CD4-positive, CD25-positive, alpha-beta regulatory T cell (primary cell): ENCODE data around the gene CLCN4. TPM values are rescaled to one million over a fixed set of nuclear protein-coding genes. Genes with fewer than 3 reads are reported as not detected.

Source experiments
- ATAC-seq, 2 donors: fragments of 150-1000 bp; cut with Tn5 transposase; one replicate each; pipeline ENCODE4 v1.10.0; 2021; ENCODE audit warnings: low read depth in 2 of 2, moderate number of reproducible peaks in 2 of 2, moderate library complexity in 1 of 2
- DNase-seq, 3 donors: peaks; one replicate each; pipeline versions ENCODE4 v3.0.0 to v3.0.0-alpha.2; 2012 to 2022; ENCODE audit warnings: mixed read lengths in 1 of 3
- H3K27ac ChIP-seq: one replicate; pipeline ENCODE4 v1.7.0; 2013; ENCODE audit warnings: mild to moderate bottlenecking, low read length; ENCODE audit not compliant: insufficient read depth, poor library complexity, severe bottlenecking
- H3K27me3 ChIP-seq: one replicate; pipeline ENCODE4 v1.7.0; 2013; ENCODE audit warnings: low read length; ENCODE audit not compliant: control insufficient read depth, insufficient read depth
- H3K36me3 ChIP-seq: one replicate; pipeline ENCODE4 v1.7.0; 2013; ENCODE audit warnings: mild to moderate bottlenecking, low read length, moderate library complexity; ENCODE audit not compliant: control insufficient read depth, insufficient read depth
- H3K4me1 ChIP-seq: 2 replicates; pipeline ENCODE4 v1.7.0; 2013; ENCODE audit warnings: mild to moderate bottlenecking, low read length; ENCODE audit not compliant: insufficient read depth, control insufficient read depth, poor library complexity, severe bottlenecking
- H3K4me3 ChIP-seq: one replicate; pipeline ENCODE4 v1.7.0; 2013; ENCODE audit warnings: low read depth, mild to moderate bottlenecking, low read length, moderate library complexity
- H3K9me3 ChIP-seq, 2 experiments: 1 replicate in 1 of 2; 2 replicates in 1 of 2; pipeline ENCODE4 v1.7.0; 2013; ENCODE audit warnings: low read length in 2 of 2, mild to moderate bottlenecking in 1 of 2, moderate library complexity in 1 of 2; ENCODE audit not compliant: control insufficient read depth in 2 of 2
- H3K27ac Mint-ChIP-seq, 3 donors: one replicate each; pipeline ENCODE4 v1.8.0; 2020 to 2022; ENCODE audit warnings: mild to moderate bottlenecking in 3 of 3, mixed read lengths in 3 of 3, moderate library complexity in 2 of 3
- H3K27me3 Mint-ChIP-seq: one replicate; pipeline ENCODE4 v1.8.0; 2022; ENCODE audit warnings: mild to moderate bottlenecking, mixed read lengths
- H3K36me3 Mint-ChIP-seq: one replicate; pipeline ENCODE4 v1.8.0; 2020; ENCODE audit warnings: mixed read lengths
- H3K4me1 Mint-ChIP-seq, 4 donors: one replicate each; pipeline ENCODE4 v1.8.0; 2020 to 2022; ENCODE audit warnings: mixed read lengths in 4 of 4, mild to moderate bottlenecking in 1 of 4
- H3K4me3 Mint-ChIP-seq, 4 donors: one replicate each; pipeline ENCODE4 v1.8.0; 2020 to 2022; ENCODE audit warnings: mild to moderate bottlenecking in 4 of 4, mixed read lengths in 4 of 4, moderate library complexity in 3 of 4
- H3K9me3 Mint-ChIP-seq, 7 donors: one replicate each; pipeline ENCODE4 v1.8.0; 2020 to 2022; ENCODE audit warnings: mixed read lengths in 7 of 7, mild to moderate bottlenecking in 3 of 7, moderate library complexity in 2 of 7
- polyA plus RNA-seq, 4 donors: library from polyadenylated mRNA; unstranded; fragments of 300-500 nt; fragmentation: Illumina TruSeq; gene quantifications; one replicate each; pipeline ENCODE4 v1.2.3, GENCODE V29; 2021
- total RNA-seq: library from RNA; stranded (reverse); gene quantifications from one replicate; pipeline ENCODE4 v1.2.3, GENCODE V29; 2022

Gene CLCN4
- total and polyA plus RNA-seq, 5 donors from 2014 or later, result 0.37 TPM; not detected in 4

DNA sequence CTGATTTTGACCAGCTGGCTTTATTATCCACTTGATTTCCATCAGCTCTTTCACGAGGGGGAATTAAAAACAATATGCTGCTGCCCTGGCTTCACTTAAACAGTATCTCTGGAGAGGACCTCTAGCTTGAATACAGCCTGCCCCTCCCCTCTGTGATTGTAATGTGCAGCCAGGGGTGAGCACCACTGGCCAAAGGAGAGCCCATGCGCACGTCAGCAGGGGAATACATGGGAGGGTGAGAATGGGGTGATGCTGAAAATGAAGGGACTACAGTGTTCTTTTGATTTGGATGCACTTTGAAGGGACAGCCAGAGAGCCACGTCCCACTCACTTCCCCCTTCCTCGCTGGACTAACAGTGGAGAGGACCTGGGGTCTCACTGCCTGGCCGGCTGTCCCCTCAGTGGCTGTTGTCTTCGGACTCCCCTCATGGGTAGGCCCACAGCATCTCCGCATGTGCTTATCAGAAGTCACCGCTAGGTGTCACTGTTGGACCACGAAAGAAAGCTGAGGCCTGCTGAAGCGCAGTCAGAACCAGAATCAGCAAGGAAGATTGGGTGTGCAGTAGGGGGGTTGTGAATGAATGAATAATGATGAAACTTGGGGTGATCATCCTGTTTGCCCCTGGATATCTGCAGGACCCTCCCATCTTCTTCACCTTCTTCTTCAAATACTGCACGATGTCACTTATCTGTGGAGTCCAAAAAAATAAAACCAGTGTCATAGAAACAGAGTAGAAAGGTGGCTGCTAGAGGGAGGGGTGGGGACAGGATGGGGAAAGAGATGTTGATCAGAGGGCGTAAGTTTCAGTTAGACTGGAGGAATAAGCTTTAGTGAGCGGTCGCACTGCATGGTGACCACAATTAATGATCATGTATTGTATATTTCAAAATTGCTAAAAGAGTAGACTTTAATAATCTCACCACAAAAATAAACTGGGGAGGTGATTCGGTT is 32.8 kb downstream of the CLCN4 start:
- DNase-seq, result peak; percentile 48 to 71 (median 68)
- peaks cover 4% of the 10 kb centered on the region for H3K27me3 Mint-ChIP-seq
- peak overlapping the region in 2 of 3 donors; percentile 11 to 26 for H3K27ac Mint-ChIP-seq
- no peaks in the 10 kb centered on the region for H3K27me3 ChIP-seq
- no peaks in the 10 kb centered on the region for H3K9me3 Mint-ChIP-seq
- H3K4me1 Mint-ChIP-seq, result peaks cover 0 to 4% (median 0%) of the 10 kb centered on the region in 4 donors
- no peaks in the 10 kb centered on the region for H3K36me3 Mint-ChIP-seq
- no peak overlapping the region for H3K4me3 ChIP-seq
- no peak overlapping the region for H3K27ac ChIP-seq
- H3K4me1 ChIP-seq, result no peaks in the 10 kb centered on the region
- no peaks in the 10 kb centered on the region for H3K36me3 ChIP-seq
- no peak overlapping the region for H3K4me3 Mint-ChIP-seq
- ATAC-seq, result peak; percentile 55 to 58
- no peaks in the 10 kb centered on the region for H3K9me3 ChIP-seq

GRCh38 chrX:10190367-10190766 is 33.6 kb downstream of the CLCN4 start:
- no peaks in the 10 kb centered on the region for H3K27me3 ChIP-seq
- H3K36me3 Mint-ChIP-seq, result no peaks in the 10 kb centered on the region
- H3K27ac Mint-ChIP-seq, result no peak overlapping the region
- no peaks in the 10 kb centered on the region for H3K36me3 ChIP-seq
- H3K9me3 ChIP-seq, result no peaks in the 10 kb centered on the region
- H3K4me3 ChIP-seq, result no peak overlapping the region
- no peak overlapping the region for H3K27ac ChIP-seq
- no peak overlapping the region for H3K4me3 Mint-ChIP-seq
- peaks cover 0 to 4% (median 0%) of the 10 kb centered on the region in 4 donors for H3K4me1 Mint-ChIP-seq
- H3K9me3 Mint-ChIP-seq, result no peaks in the 10 kb centered on the region
- no peak for ATAC-seq
- no peaks in the 10 kb centered on the region for H3K4me1 ChIP-seq
- peak in 1 of 3 donors; percentile 48 for DNase-seq
- peaks cover 4% of the 10 kb centered on the region for H3K27me3 Mint-ChIP-seq

GRCh38 chrX:10193587-10193986 is 36.8 kb downstream of the CLCN4 start:
- ATAC-seq (no peak), DNase-seq (no peak)
- no peaks in the 10 kb centered on the region for H3K36me3 ChIP-seq
- no peaks in the 10 kb centered on the region for H3K4me1 ChIP-seq
- H3K9me3 ChIP-seq, result no peaks in the 10 kb centered on the region
- Mint-ChIP-seq H3K4me1 (peaks cover 0 to 4% (median 0%) of the 10 kb centered on the region in 4 donors), H3K4me3 (no peak overlapping the region), H3K27ac (peak overlapping the region in 1 of 3 donors; percentile 62), H3K27me3 (no peaks in the 10 kb centered on the region), H3K9me3 (no peaks in the 10 kb centered on the region), H3K36me3 (no peaks in the 10 kb centered on the region)
- no peak overlapping the region for H3K4me3 ChIP-seq
- H3K27ac ChIP-seq, result no peak overlapping the region
- H3K27me3 ChIP-seq, result no peaks in the 10 kb centered on the region

DNA sequence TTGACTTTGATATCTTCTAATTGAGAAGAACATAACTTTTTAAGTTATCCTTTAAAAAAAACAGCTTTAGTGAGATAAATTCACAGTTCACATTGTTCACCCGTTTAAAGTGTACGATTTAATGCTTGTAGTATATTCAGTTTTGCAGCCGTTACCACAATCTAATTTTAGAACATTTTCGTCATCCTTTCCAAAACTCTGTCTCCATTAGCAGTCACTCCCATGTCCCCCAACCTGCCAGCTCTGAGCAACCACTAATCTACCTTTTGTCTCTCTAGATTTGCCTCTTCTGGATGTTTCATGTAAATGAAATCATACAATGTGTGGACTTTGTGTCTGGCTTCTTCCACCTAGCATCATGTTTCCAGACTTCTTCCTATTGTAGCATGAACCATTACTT is 38.6 kb downstream of the CLCN4 start:
- no peaks in the 10 kb centered on the region for H3K27me3 ChIP-seq
- no peak overlapping the region for H3K27ac ChIP-seq
- no peaks in the 10 kb centered on the region for H3K4me1 ChIP-seq
- no peaks in the 10 kb centered on the region for H3K27me3 Mint-ChIP-seq
- H3K4me1 Mint-ChIP-seq, result peaks cover 0 to 3% (median 1%) of the 10 kb centered on the region in 4 donors
- DNase-seq, result no peak
- no peak overlapping the region for H3K4me3 Mint-ChIP-seq
- H3K9me3 Mint-ChIP-seq, result no peaks in the 10 kb centered on the region
- no peaks in the 10 kb centered on the region for H3K36me3 Mint-ChIP-seq
- H3K27ac Mint-ChIP-seq, result no peak overlapping the region
- H3K36me3 ChIP-seq, result no peaks in the 10 kb centered on the region
- no peak for ATAC-seq
- no peaks in the 10 kb centered on the region for H3K9me3 ChIP-seq
- no peak overlapping the region for H3K4me3 ChIP-seq

GRCh38 chrX:10195947-10196346 is 39.2 kb downstream of the CLCN4 start:
- Histone ChIP-seq H3K36me3 (no peaks in the 10 kb centered on the region), H3K27ac (no peak overlapping the region), H3K4me3 (no peak overlapping the region), H3K4me1 (no peaks in the 10 kb centered on the region), H3K9me3 (no peaks in the 10 kb centered on the region), H3K27me3 (no peaks in the 10 kb centered on the region)
- ATAC-seq, result no peak
- H3K36me3 Mint-ChIP-seq, result no peaks in the 10 kb centered on the region
- peaks cover 0 to 3% (median 1%) of the 10 kb centered on the region in 4 donors for H3K4me1 Mint-ChIP-seq
- no peak for DNase-seq
- peaks cover 0 to 1% (median 0%) of the 10 kb centered on the region in 7 donors for H3K9me3 Mint-ChIP-seq
- H3K27ac Mint-ChIP-seq, result no peak overlapping the region
- no peaks in the 10 kb centered on the region for H3K27me3 Mint-ChIP-seq
- no peak overlapping the region for H3K4me3 Mint-ChIP-seq

- no peaks in the 10 kb centered on the region for H3K4me1 ChIP-seq
- no peak for DNase-seq
- H3K4me1 Mint-ChIP-seq, result peaks cover 0 to 3% (median 1%) of the 10 kb centered on the region in 4 donors
- H3K9me3 Mint-ChIP-seq, result peaks cover 0 to 1% (median 0%) of the 10 kb centered on the region in 7 donors
- no peaks in the 10 kb centered on the region for H3K36me3 ChIP-seq
- H3K4me3 ChIP-seq, result no peak overlapping the region
- no peak overlapping the region for H3K27ac Mint-ChIP-seq
- H3K27ac ChIP-seq, result no peak overlapping the region
- H3K27me3 ChIP-seq, result no peaks in the 10 kb centered on the region
- no peak for ATAC-seq
- no peaks in the 10 kb centered on the region for H3K9me3 ChIP-seq
- no peaks in the 10 kb centered on the region for H3K36me3 Mint-ChIP-seq
- no peaks in the 10 kb centered on the region for H3K27me3 Mint-ChIP-seq
- H3K4me3 Mint-ChIP-seq, result no peak overlapping the region
These were observed 40.8 kb downstream of the CLCN4 start for GRCh38 chrX:10197279-10198210.

GRCh38 chrX:10198254-10198653 is 41.5 kb downstream of the CLCN4 start:
- no peaks in the 10 kb centered on the region for H3K27me3 ChIP-seq
- ATAC-seq (no peak), DNase-seq (no peak)
- no peaks in the 10 kb centered on the region for H3K36me3 ChIP-seq
- H3K9me3 Mint-ChIP-seq, result peaks cover 0 to 1% (median 0%) of the 10 kb centered on the region in 7 donors
- H3K27ac Mint-ChIP-seq, result no peak overlapping the region
- no peaks in the 10 kb centered on the region for H3K9me3 ChIP-seq
- no peaks in the 10 kb centered on the region for H3K4me1 ChIP-seq
- H3K4me3 Mint-ChIP-seq, result no peak overlapping the region
- H3K27me3 Mint-ChIP-seq, result no peaks in the 10 kb centered on the region
- no peak overlapping the region for H3K27ac ChIP-seq
- peaks cover 0 to 3% (median 1%) of the 10 kb centered on the region in 4 donors for H3K4me1 Mint-ChIP-seq
- H3K4me3 ChIP-seq, result no peak overlapping the region
- no peaks in the 10 kb centered on the region for H3K36me3 Mint-ChIP-seq
